NCI-H345 treated with DMSO at 0.1 percent for 48 hours (cell line): ENCODE measurements around the gene CST1.

Experiments used
- DNase-seq: peaks from one replicate; lab custom pipeline; 2025; ENCODE audit not compliant: unreplicated experiment; lab: John Stamatoyannopoulos, UW

Gene CST1

DNA sequence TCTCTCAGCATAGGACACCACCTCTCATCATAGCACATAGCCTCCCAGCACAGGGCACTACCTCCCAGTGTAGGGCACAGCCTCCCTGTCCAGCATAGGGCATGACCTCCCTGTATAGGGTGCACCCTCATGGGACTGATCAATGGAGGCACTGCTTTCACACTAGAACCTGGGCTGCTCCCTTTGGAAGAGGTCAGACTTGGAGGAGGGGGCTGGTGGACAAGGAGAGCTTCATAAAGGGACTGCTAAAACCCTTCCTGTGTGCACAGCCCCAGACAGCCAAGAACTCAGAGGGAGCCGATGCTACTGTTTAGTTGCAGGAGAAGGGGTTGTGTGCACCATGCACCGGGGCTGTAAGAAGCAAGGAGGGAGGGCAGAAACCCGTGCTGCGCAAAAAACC, 40.0 kb downstream of the CST1 start:
- DNase-seq, result no peak

- DNase-seq, result no peak
These were observed 44.8 kb downstream of the CST1 start for GRCh38 chr20:23705895-23706294.

DNA sequence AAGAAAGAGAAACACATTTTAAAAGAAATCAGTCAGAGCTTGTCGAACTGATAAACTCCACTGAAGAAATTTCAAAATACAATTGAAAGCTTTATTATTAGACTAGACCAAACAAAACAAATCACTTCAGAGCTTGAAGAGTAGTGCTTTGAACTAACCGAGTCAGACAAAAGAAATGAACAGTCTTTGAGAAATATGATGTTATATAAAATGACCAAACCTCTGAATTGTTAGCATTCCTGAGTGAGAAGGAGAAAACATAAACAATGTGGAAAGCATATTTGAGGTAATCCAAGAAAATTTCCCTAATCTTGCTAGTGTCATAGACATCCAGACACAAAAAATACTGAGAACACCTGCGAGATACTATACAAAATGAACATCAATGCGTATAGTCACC, 48.7 kb downstream of the CST1 start:
- no peak for DNase-seq

GRCh38 chr20:23700931-23701330, 49.8 kb downstream of the CST1 start:
- DNase-seq, result no peak

GRCh38 chr20:23697947-23698346, 52.8 kb downstream of the CST1 start:
- DNase-seq, result no peak
